PC-3 (cell line): Measurements from ENCODE around the gene KBTBD4. TPM values are rescaled to one million over a fixed set of nuclear protein-coding genes. Genes with fewer than 3 reads are reported as not detected.

Experiments used
- ATAC-seq: fragments of 200-7000 bp; cut with Tn5 transposase; 2 replicates; pipeline ENCODE4 v1.9.1; 2020; ENCODE audit warnings: mild to moderate bottlenecking, moderate library complexity
- BruUV-seq: library from RNA; stranded (reverse); fragments of 400-500 nt; replicated peaks from 2 replicates; lab custom pipeline; 2021; lab: Mats Ljungman, UMichigan
- CTCF ChIA-PET: fragments of 300-600 bp; sonication (Branson Sonifier 250); formaldehyde crosslinking; loops from one replicate; lab custom pipeline; 2022; ENCODE audit warnings: antibody characterized with exemption; lab: Charles Lee
- POLR2A ChIA-PET: fragments of 300-600 bp; sonication (Branson Sonifier 250); formaldehyde crosslinking; loops from one replicate; lab custom pipeline; 2022; ENCODE audit warnings: antibody characterized with exemption; ENCODE audit not compliant: unreplicated experiment; lab: Charles Lee
- DNase-seq: peaks from one replicate; pipeline ENCODE4 v3.0.0-alpha.2; 2015
- H2AFZ ChIP-seq: fragments of 300-600 bp; sonication (generic); 2 replicates; pipeline ENCODE4 v1.6.0; 2016; ENCODE audit warnings: antibody characterized with exemption, low read length
- H3F3A ChIP-seq: fragments of 300-600 bp; sonication (generic); one replicate; pipeline ENCODE4 v1.6.0; 2017; ENCODE audit warnings: antibody characterized with exemption, low read length, control low read depth, mild to moderate bottlenecking; ENCODE audit not compliant: unreplicated experiment
- H3K27ac ChIP-seq: fragments of 300-600 bp; sonication (generic); 2 replicates; pipeline ENCODE4 v1.5.1; 2016; ENCODE audit warnings: mild to moderate bottlenecking, low read length
- H3K27me3 ChIP-seq: fragments of 300-600 bp; sonication (generic); 2 replicates; pipeline ENCODE4 v1.6.1; 2016; ENCODE audit warnings: low read length, mixed read lengths
- H3K36me3 ChIP-seq: fragments of 300-600 bp; sonication (generic); 2 replicates; pipeline ENCODE4 v1.6.1; 2016; ENCODE audit warnings: low read depth, mixed run types, low read length, mixed read lengths
- H3K4me1 ChIP-seq: fragments of 300-600 bp; sonication (generic); 2 replicates; pipeline ENCODE4 v1.5.1; 2016; ENCODE audit warnings: low read length; ENCODE audit not compliant: insufficient read depth
- H3K4me2 ChIP-seq: fragments of 300-600 bp; sonication (generic); 2 replicates; pipeline ENCODE4 v1.6.0; 2016; ENCODE audit warnings: low read length
- H3K4me3 ChIP-seq: fragments of 300-600 bp; sonication (generic); 2 replicates; pipeline ENCODE4 v1.5.1; 2016; ENCODE audit warnings: mild to moderate bottlenecking, low read length, mixed read lengths
- H3K79me2 ChIP-seq: fragments of 300-600 bp; sonication (generic); 2 replicates; pipeline ENCODE4 v1.6.1; 2017; ENCODE audit warnings: low read length, mixed read lengths
- H3K9ac ChIP-seq: fragments of 300-600 bp; sonication (generic); 2 replicates; pipeline ENCODE4 v1.6.0; 2016; ENCODE audit warnings: mild to moderate bottlenecking, low read length
- H3K9me2 ChIP-seq: fragments of 300-600 bp; sonication (generic); replicated peaks from 2 replicates; pipeline ENCODE4 v1.6.1; 2016; ENCODE audit warnings: mixed run types, low read length, mixed read lengths
- H3K9me3 ChIP-seq: fragments of 300-600 bp; sonication (generic); 2 replicates; pipeline ENCODE4 v1.6.1; 2016; ENCODE audit warnings: low read length, mixed read lengths
- H4K20me1 ChIP-seq: fragments of 300-600 bp; sonication (generic); 2 replicates; pipeline ENCODE4 v1.6.1; 2016; ENCODE audit warnings: low read length, mixed read lengths
- EZH2 ChIP-seq: fragments of 300-600 bp; sonication (generic); IDR thresholded peaks from one replicate; pipeline ENCODE4 v1.6.1; 2017; ENCODE audit warnings: antibody characterized with exemption, mild to moderate bottlenecking, low read length; ENCODE audit not compliant: unreplicated experiment
- EZH2phosphoT487 ChIP-seq: fragments of 300-600 bp; sonication (generic); IDR thresholded peaks from 2 replicates; pipeline ENCODE4 v1.6.1; 2018; ENCODE audit warnings: mild to moderate bottlenecking, antibody characterized with exemption, low read length, borderline replicate concordance
- intact Hi-C: fragments of 100-400 bp; cut with micrococcal nuclease; formaldehyde crosslinking; loops from 2 replicates; pipeline ENCODE4 v1.9.0; 2023
- total RNA-seq: library from RNA; depleted of rRNA; stranded (reverse); fragments of >200 nt; gene quantifications from 2 replicates; pipeline ENCODE4 v1.2.3, GENCODE V29; 2014
- TF ChIP-seq, protein P1 (sequence below): fragments of 300-600 bp; sonication (generic); conservative IDR thresholded peaks from 2 replicates; pipeline ENCODE4 v1.5.1; 2017; ENCODE audit warnings: antibody characterized with exemption, low read depth, mild to moderate bottlenecking, low read length

KBTBD4 gene
- total RNA-seq, 1 experiment from 2014 or later = 9.8 TPM

DNA sequence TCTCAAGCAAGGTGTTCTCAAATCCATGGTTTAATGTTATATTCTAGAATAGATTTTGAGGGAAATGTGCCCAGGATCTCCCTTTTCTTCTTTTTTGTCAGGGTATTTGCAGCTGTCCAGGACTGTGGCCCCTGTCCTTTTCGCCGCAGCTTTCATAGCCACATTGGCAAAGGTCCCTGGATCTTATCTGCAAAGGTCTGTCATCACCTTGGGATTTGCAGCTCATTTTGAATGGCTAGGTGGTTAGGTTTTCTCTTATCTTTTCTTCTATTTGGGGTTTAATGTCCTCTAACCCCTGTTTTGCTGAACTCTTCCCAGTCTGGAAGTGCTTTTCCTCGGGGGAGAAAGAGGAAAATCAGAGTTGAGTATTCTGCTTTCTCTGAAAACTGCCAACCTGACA, 27.2 kb upstream of the KBTBD4 start:
- no peaks in the 10 kb centered on the region for H4K20me1 ChIP-seq
- no peaks in the 10 kb centered on the region for H3K4me1 ChIP-seq
- no peaks in the 10 kb centered on the region for H3K36me3 ChIP-seq
- TF ChIP-seq EZH2 (no peak), EZH2phosphoT487 (no peak)
- TF ChIP-seq, protein P1, sequence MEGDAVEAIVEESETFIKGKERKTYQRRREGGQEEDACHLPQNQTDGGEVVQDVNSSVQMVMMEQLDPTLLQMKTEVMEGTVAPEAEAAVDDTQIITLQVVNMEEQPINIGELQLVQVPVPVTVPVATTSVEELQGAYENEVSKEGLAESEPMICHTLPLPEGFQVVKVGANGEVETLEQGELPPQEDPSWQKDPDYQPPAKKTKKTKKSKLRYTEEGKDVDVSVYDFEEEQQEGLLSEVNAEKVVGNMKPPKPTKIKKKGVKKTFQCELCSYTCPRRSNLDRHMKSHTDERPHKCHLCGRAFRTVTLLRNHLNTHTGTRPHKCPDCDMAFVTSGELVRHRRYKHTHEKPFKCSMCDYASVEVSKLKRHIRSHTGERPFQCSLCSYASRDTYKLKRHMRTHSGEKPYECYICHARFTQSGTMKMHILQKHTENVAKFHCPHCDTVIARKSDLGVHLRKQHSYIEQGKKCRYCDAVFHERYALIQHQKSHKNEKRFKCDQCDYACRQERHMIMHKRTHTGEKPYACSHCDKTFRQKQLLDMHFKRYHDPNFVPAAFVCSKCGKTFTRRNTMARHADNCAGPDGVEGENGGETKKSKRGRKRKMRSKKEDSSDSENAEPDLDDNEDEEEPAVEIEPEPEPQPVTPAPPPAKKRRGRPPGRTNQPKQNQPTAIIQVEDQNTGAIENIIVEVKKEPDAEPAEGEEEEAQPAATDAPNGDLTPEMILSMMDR = no peak
- ChIA-PET CTCF (no interaction called here), POLR2A (interaction anchor here (0.7 to 0.8 kb wide), 2 partner anchors 246 to 660 kb away, joined by 3 to 8 read pairs; no protein-coding TSS in a partner anchor)
- no peak overlapping the region for H2AFZ ChIP-seq
- ATAC-seq (no peak), DNase-seq (no peak)
- intact Hi-C loops = no loop called here
- no peaks in the 10 kb centered on the region for H3F3A ChIP-seq
- no peak overlapping the region for H3K4me3 ChIP-seq
- no TSS peak for BruUV-seq
- no peak overlapping the region for H3K9ac ChIP-seq
- no peaks in the 10 kb centered on the region for H3K27me3 ChIP-seq
- no peaks in the 10 kb centered on the region for H3K79me2 ChIP-seq
- H3K9me2 ChIP-seq = no peaks in the 10 kb centered on the region
- no peak overlapping the region for H3K4me2 ChIP-seq
- H3K9me3 ChIP-seq = no peaks in the 10 kb centered on the region
- no peak overlapping the region for H3K27ac ChIP-seq

DNA sequence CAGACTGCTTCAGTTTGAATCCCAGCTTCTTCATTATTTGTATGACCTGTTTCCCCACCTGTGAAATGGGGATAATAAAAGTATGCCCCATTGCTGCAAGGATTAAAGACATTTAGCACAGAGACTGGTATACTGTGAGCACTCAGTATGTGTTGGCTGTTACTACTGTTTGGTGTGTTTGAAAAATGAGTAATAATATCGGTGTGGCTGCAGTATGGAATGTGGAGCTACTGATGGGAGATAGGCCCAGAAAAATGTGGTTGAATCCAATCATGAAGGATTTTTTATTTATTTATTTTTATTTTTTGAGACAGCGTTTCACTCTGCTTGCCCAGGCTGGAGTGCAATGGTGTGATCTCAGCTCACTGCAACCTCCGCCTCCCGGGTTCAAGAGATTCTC, 24.5 kb upstream of the KBTBD4 start:
- peak; percentile 69 for ATAC-seq

DNA sequence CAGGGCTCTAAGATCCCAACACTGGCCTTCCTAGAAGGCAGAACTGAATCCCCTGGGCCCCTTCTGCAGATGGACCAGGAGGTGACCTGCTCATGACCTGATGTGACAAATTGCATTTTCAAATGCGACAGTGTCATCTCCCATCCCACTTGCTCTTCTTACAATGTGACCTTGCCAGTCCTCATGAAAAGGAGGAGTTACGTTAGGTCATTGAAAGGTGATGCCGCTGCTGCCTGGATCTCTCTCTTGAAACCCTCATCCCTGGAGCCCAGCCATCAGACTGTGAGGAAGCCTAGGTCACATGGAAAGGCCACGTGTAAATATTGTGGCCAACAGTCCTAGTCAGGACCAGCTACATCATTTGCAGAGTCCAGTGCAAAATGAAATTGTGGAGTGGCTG, 21.1 kb upstream of the KBTBD4 start:
- ATAC-seq = no peak
- Histone ChIP-seq H3K4me1 (no peaks in the 10 kb centered on the region), H3K27me3 (no peaks in the 10 kb centered on the region)

More for the DNA sequence above, 24.5 kb upstream of the KBTBD4 start:
- H3K27me3 ChIP-seq = no peaks in the 10 kb centered on the region
- ChIA-PET CTCF (no interaction called here), POLR2A (no interaction called here)
- no peak overlapping the region for H3K27ac ChIP-seq
- intact Hi-C loops = no loop called here
- peak; percentile 19 for DNase-seq
- no peaks in the 10 kb centered on the region for H3K36me3 ChIP-seq
- no peaks in the 10 kb centered on the region for H3K79me2 ChIP-seq
- H3K4me1 ChIP-seq = no peaks in the 10 kb centered on the region
- no peak overlapping the region for H2AFZ ChIP-seq
- H4K20me1 ChIP-seq = no peaks in the 10 kb centered on the region
- H3K9me3 ChIP-seq = no peaks in the 10 kb centered on the region
- H3K4me3 ChIP-seq = no peak overlapping the region
- H3K4me2 ChIP-seq = no peak overlapping the region
- BruUV-seq = no TSS peak
- H3K9ac ChIP-seq = no peak overlapping the region
- TF ChIP-seq, protein P1 = no peak
- TF ChIP-seq EZH2 (no peak), EZH2phosphoT487 (no peak)
- H3F3A ChIP-seq = no peaks in the 10 kb centered on the region
- H3K9me2 ChIP-seq = no peaks in the 10 kb centered on the region

More for the DNA sequence above, 21.1 kb upstream of the KBTBD4 start:
- intact Hi-C loops = no loop called here
- Histone ChIP-seq H3K9me3 (no peaks in the 10 kb centered on the region), H3K9me2 (no peaks in the 10 kb centered on the region), H2AFZ (no peak overlapping the region), H3K4me2 (no peak overlapping the region), H3K27ac (no peak overlapping the region), H3K79me2 (no peaks in the 10 kb centered on the region), H3K36me3 (no peaks in the 10 kb centered on the region), H4K20me1 (no peaks in the 10 kb centered on the region), H3F3A (no peaks in the 10 kb centered on the region), H3K9ac (no peak overlapping the region), H3K4me3 (no peak overlapping the region)
- BruUV-seq = no TSS peak
- no peak for DNase-seq
- POLR2A ChIA-PET = no interaction called here
- TF ChIP-seq, protein P1 = no peak
- no peak for TF ChIP-seq EZH2
- TF ChIP-seq EZH2phosphoT487 = no peak
- CTCF ChIA-PET = no interaction called here
